GM18508 (cell line): ENCODE results near the gene SRGAP1.
"Not testable (repeated sequence)": the region's sequence is repeated elsewhere in the genome, so short reads cannot be mapped to it uniquely, and the experiment has no call there.

ENCODE experiments used
- ATAC-seq: cut with Tn5 transposase; IDR thresholded peaks from one replicate; pipeline ENCODE4 v1.9.1; 2021; ENCODE audit warnings: moderate number of reproducible peaks; ENCODE audit not compliant: insufficient read depth, unreplicated experiment

Gene SRGAP1

GRCh38 chr12:63990828-63991547 lies 146.5 kb downstream of the SRGAP1 start:
- no peak for ATAC-seq

GRCh38 chr12:63994704-63995103 lies 150.2 kb downstream of the SRGAP1 start:
- ATAC-seq, result no peak

- ATAC-seq, result no peak
Observed at GRCh38 chr12:63995512-63995911, 151.0 kb downstream of the SRGAP1 start.

- ATAC-seq, result no peak
Observed at GRCh38 chr12:63996556-63996955, 152.1 kb downstream of the SRGAP1 start.

GRCh38 chr12:63997198-63997597 lies 152.7 kb downstream of the SRGAP1 start:
- no peak for ATAC-seq

- ATAC-seq, result no peak
Observed at GRCh38 chr12:63998584-63998983, 154.1 kb downstream of the SRGAP1 start.

GRCh38 chr12:63999853-64000252 lies 155.4 kb downstream of the SRGAP1 start:
- ATAC-seq, result no peak

GRCh38 chr12:64001439-64001838 lies 156.9 kb downstream of the SRGAP1 start:
- ATAC-seq, result no peak

GRCh38 chr12:64004641-64005040 lies 160.1 kb downstream of the SRGAP1 start:
- ATAC-seq, result no peak

- ATAC-seq, result no peak
Observed at GRCh38 chr12:64006211-64006825, 161.8 kb downstream of the SRGAP1 start.

- ATAC-seq, result no peak
Observed at GRCh38 chr12:64007853-64008252, 163.4 kb downstream of the SRGAP1 start.

GRCh38 chr12:64008596-64008995 lies 164.1 kb downstream of the SRGAP1 start:
- no peak for ATAC-seq

GRCh38 chr12:64009321-64010068 lies 165.0 kb downstream of the SRGAP1 start:
- ATAC-seq, result peak; percentile 55

- peak; percentile 89 for ATAC-seq
Observed at GRCh38 chr12:64010069-64010686, 165.7 kb downstream of the SRGAP1 start.

GRCh38 chr12:64016521-64016920 lies 172.0 kb downstream of the SRGAP1 start:
- ATAC-seq, result no peak

GRCh38 chr12:64018116-64018515 lies 173.6 kb downstream of the SRGAP1 start:
- ATAC-seq, result not testable (repeated sequence)

- ATAC-seq, result no peak
Observed at GRCh38 chr12:64018524-64018923, 174.0 kb downstream of the SRGAP1 start.

GRCh38 chr12:64019101-64019500 lies 174.6 kb downstream of the SRGAP1 start:
- ATAC-seq, result no peak

GRCh38 chr12:64019654-64020053 lies 175.2 kb downstream of the SRGAP1 start:
- ATAC-seq, result no peak

GRCh38 chr12:64025174-64025958 lies 180.9 kb downstream of the SRGAP1 start:
- ATAC-seq, result no peak
